PC-9 (cell line): ENCODE data around the gene PCDH9.

ENCODE experiments used
- EZH2 ChIP-seq: fragments of 200-600 bp; sonication (generic); IDR thresholded peaks from 2 replicates; pipeline ENCODE4 v1.8.0; 2017; ENCODE audit warnings: antibody characterized with exemption, low read depth
- TF ChIP-seq, protein P1 (sequence below): fragments of 200-600 bp; sonication (generic); conservative IDR thresholded peaks from 2 replicates; pipeline ENCODE4 v1.6.1; 2017; ENCODE audit warnings: mixed run types, antibody characterized with exemption, mild to moderate bottlenecking, moderate library complexity

GRCh38 chr13:66759919-66760318, 470.2 kb downstream of the PCDH9 start:
- TF ChIP-seq, protein P1, sequence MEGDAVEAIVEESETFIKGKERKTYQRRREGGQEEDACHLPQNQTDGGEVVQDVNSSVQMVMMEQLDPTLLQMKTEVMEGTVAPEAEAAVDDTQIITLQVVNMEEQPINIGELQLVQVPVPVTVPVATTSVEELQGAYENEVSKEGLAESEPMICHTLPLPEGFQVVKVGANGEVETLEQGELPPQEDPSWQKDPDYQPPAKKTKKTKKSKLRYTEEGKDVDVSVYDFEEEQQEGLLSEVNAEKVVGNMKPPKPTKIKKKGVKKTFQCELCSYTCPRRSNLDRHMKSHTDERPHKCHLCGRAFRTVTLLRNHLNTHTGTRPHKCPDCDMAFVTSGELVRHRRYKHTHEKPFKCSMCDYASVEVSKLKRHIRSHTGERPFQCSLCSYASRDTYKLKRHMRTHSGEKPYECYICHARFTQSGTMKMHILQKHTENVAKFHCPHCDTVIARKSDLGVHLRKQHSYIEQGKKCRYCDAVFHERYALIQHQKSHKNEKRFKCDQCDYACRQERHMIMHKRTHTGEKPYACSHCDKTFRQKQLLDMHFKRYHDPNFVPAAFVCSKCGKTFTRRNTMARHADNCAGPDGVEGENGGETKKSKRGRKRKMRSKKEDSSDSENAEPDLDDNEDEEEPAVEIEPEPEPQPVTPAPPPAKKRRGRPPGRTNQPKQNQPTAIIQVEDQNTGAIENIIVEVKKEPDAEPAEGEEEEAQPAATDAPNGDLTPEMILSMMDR: no peak
- no peak for TF ChIP-seq EZH2
